Brain microvascular endothelial cell (primary cell): Measurements from ENCODE around the gene GAPVD1.

Source experiments
- DNase-seq: peaks from one replicate; pipeline ENCODE4 v3.0.0-alpha.2; 2020
- H3K27ac ChIP-seq: fragments of 250-450 bp; sonication (Bioruptor Pico); 2 replicates; pipeline ENCODE4 v1.5.1; 2020; ENCODE audit warnings: mild to moderate bottlenecking, moderate library complexity
- H3K27me3 ChIP-seq: fragments of 250-450 bp; sonication (Bioruptor Pico); replicated peaks from 2 replicates; pipeline ENCODE4 v1.5.1; 2020; ENCODE audit warnings: mild to moderate bottlenecking
- H3K36me3 ChIP-seq: fragments of 250-450 bp; sonication (Bioruptor Pico); replicated peaks from 2 replicates; pipeline ENCODE4 v1.5.1; 2020; ENCODE audit warnings: mild to moderate bottlenecking
- H3K4me3 ChIP-seq: 2 replicates; pipeline ENCODE4 v1.5.1; 2011; ENCODE audit warnings: low read depth, mild to moderate bottlenecking, control low read depth, low read length, moderate library complexity
- CTCF ChIP-seq: IDR thresholded peaks from 2 replicates; pipeline ENCODE4 v1.5.1; 2011; ENCODE audit warnings: low read depth, mild to moderate bottlenecking, moderate library complexity, low read length, control low read depth, inconsistent platforms; ENCODE audit errors: missing control alignments
- in situ Hi-C: cut with HindIII; loops from 2 replicates; pipeline ENCODE4 v1.10.0; 2017; ENCODE audit warnings: low sequenced_read_pairs, low pct_ligation_motif_present

GAPVD1 gene

DNA sequence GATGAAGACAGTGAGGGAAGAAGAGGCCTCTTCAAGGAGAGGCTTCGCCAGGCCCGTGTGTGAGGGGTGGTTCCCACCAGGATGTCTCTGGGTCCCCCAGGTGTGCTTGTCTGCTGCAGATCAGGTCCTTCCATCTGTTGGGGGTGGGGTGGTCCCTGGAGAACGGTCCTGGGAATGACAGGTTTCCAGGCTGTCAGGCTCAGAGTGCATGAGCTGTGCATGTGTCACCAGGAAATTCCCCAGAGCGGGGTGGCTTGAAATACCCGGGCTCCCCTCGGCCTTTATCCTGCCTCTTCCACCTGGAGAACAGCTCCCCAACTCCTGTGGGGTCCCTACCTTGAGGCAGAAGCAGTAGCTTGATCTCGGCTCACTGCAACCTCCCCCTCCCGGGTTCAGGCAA lies 118.8 kb downstream of the GAPVD1 start:
- H3K4me3 ChIP-seq, result no peak overlapping the region
- H3K27ac ChIP-seq, result no peak overlapping the region
- DNase-seq, result peak; percentile 8
- H3K36me3 ChIP-seq, result no peaks in the 10 kb centered on the region
- in situ Hi-C loops, result no loop called here
- no peaks in the 10 kb centered on the region for H3K27me3 ChIP-seq
- no peak for TF ChIP-seq CTCF

GRCh38 chr9:125387861-125388524 lies 126.4 kb downstream of the GAPVD1 start:
- TF ChIP-seq CTCF, result no peak
- DNase-seq, result no peak
- in situ Hi-C loops, result no loop called here
- Histone ChIP-seq H3K27me3 (no peaks in the 10 kb centered on the region), H3K27ac (no peak overlapping the region), H3K4me3 (no peak overlapping the region), H3K36me3 (no peaks in the 10 kb centered on the region)

- Histone ChIP-seq H3K27ac (no peak overlapping the region), H3K36me3 (no peaks in the 10 kb centered on the region), H3K4me3 (no peak overlapping the region), H3K27me3 (no peaks in the 10 kb centered on the region)
- no peak for TF ChIP-seq CTCF
- DNase-seq, result no peak
- in situ Hi-C loops, result no loop called here
Measured at GRCh38 chr9:125388978-125389377, 127.4 kb downstream of the GAPVD1 start.

GRCh38 chr9:125391704-125392103 lies 130.1 kb downstream of the GAPVD1 start:
- Histone ChIP-seq H3K36me3 (no peaks in the 10 kb centered on the region), H3K4me3 (no peak overlapping the region), H3K27me3 (no peaks in the 10 kb centered on the region), H3K27ac (no peak overlapping the region)
- in situ Hi-C loops, result no loop called here
- no peak for TF ChIP-seq CTCF
- no peak for DNase-seq

- Histone ChIP-seq H3K27ac (no peak overlapping the region), H3K36me3 (no peaks in the 10 kb centered on the region), H3K27me3 (no peaks in the 10 kb centered on the region), H3K4me3 (no peak overlapping the region)
- in situ Hi-C loops, result no loop called here
- TF ChIP-seq CTCF, result no peak
- DNase-seq, result peak; percentile 6
Measured at GRCh38 chr9:125393426-125393825, 131.8 kb downstream of the GAPVD1 start.

GRCh38 chr9:125396799-125397198 lies 135.2 kb downstream of the GAPVD1 start:
- H3K27ac ChIP-seq, result no peak overlapping the region
- no peaks in the 10 kb centered on the region for H3K36me3 ChIP-seq
- no peak for TF ChIP-seq CTCF
- in situ Hi-C loops, result no loop called here
- H3K27me3 ChIP-seq, result no peaks in the 10 kb centered on the region
- H3K4me3 ChIP-seq, result no peak overlapping the region
- DNase-seq, result no peak
